ENCODE measurements around the gene DCLK1.

DNA sequence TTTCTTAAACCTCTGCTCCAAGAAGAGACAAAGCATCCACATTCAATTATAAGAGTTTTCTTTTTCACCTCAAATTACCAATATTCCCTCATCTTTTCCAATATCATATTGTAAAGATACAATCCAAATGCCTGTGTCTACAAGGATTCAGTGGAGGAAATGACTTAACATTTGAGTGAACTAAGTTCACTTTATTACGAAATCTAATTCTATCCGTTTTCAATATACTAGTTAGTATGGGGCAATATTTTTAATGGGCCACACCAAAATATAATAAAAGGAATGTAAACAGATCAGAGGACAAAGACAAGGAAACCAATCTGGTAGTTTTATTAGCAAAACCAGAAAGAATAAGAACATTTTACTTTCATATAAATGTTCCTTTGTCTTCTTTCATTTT lies 136.0 kb downstream of the DCLK1 start:
- TF ChIP-seq, protein P1, sequence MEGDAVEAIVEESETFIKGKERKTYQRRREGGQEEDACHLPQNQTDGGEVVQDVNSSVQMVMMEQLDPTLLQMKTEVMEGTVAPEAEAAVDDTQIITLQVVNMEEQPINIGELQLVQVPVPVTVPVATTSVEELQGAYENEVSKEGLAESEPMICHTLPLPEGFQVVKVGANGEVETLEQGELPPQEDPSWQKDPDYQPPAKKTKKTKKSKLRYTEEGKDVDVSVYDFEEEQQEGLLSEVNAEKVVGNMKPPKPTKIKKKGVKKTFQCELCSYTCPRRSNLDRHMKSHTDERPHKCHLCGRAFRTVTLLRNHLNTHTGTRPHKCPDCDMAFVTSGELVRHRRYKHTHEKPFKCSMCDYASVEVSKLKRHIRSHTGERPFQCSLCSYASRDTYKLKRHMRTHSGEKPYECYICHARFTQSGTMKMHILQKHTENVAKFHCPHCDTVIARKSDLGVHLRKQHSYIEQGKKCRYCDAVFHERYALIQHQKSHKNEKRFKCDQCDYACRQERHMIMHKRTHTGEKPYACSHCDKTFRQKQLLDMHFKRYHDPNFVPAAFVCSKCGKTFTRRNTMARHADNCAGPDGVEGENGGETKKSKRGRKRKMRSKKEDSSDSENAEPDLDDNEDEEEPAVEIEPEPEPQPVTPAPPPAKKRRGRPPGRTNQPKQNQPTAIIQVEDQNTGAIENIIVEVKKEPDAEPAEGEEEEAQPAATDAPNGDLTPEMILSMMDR (conservative IDR thresholded peaks at IDR 0.05 in 1 of 2, IDR thresholded peaks at IDR 0.05 in 1 of 2; ENCODE audit: low read depth in 1 of 2, low read length in 2 of 2), result no peak
- TF ChIP-seq EZH2 (IDR thresholded peaks at IDR 0.05; ENCODE audit: low read length, missing control alignments), result no peak
